ENCODE data around the gene SEM1. TPM values are rescaled to one million over a fixed set of nuclear protein-coding genes. Genes with fewer than 3 reads are reported as not detected.
"Not testable (repeated sequence)": the region's sequence is repeated elsewhere in the genome, so short reads cannot be mapped to it uniquely, and the experiment has no call there.

Gene SEM1
- total RNA-seq, 1 experiment from 2014 or later: 33.8 TPM

DNA sequence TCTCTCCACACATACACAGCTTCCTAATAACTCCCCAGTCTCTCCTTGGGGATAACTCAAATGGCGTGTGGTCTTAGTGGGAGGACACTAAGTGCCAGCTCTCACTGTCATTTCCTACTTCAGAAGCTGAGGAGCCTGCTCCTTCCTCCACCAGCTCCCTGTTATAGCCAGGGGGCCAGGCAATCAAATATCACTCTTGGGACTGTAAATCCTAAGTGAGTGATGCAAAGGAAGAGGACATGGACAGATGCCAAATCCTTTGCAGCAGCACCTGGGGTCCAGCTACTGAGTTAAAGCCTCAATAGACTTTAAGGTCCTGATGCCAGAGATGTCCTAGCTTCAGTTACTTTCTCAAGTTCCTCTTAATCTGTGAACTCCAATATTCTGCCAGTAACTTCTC is 34.1 kb downstream of the SEM1 start:
- Histone ChIP-seq H3K36me3 (no peaks in the 10 kb centered on the region), H3K9me3 (no peaks in the 10 kb centered on the region), H3K27me3 (no peaks in the 10 kb centered on the region), H3K4me3 (no peak overlapping the region)
- DNase-seq: no peak

DNA sequence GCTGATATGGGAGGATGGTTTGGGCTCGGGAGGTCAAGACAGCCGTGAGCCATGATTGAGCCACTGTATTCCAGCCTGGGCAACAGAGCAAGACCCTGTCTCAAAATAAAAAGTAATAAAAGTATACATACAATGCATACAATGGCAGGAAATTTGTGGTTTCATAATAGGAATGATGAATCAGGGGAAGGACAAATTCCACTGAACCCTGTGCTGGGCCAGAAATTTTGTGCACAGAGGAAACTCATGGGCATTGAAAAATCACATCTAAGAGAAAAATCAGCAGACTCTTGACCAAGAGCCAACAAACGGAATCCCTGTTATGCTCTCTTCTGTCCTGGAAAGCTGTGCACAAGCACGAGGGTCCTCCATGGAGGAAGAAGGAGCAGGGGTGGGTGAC is 35.1 kb downstream of the SEM1 start:
- DNase-seq: no peak
- Histone ChIP-seq H3K9me3 (no peaks in the 10 kb centered on the region), H3K27me3 (no peaks in the 10 kb centered on the region), H3K36me3 (no peaks in the 10 kb centered on the region), H3K4me3 (no peak overlapping the region)

DNA sequence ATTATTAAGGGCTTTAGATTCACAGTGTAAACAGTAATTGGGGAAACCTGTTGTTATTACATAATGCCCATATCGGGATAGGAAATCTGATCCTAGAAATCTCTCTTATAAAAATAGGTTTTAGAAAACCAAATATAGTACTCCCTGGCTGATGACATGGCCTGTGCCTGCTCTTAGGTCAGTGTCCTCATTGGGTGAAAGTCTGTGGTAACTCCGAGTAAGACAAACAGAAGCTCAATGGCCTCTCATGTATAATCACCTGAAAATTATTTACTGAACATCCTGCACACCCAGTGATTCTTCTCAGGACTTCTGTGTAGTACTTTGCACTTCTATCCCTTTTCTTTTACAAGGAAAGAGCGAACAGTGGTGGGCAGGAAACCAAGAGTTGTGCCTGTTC is 37.8 kb downstream of the SEM1 start:
- no peak for DNase-seq
- Histone ChIP-seq H3K4me3 (no peak overlapping the region), H3K27me3 (no peaks in the 10 kb centered on the region), H3K9me3 (no peaks in the 10 kb centered on the region), H3K36me3 (no peaks in the 10 kb centered on the region)

DNA sequence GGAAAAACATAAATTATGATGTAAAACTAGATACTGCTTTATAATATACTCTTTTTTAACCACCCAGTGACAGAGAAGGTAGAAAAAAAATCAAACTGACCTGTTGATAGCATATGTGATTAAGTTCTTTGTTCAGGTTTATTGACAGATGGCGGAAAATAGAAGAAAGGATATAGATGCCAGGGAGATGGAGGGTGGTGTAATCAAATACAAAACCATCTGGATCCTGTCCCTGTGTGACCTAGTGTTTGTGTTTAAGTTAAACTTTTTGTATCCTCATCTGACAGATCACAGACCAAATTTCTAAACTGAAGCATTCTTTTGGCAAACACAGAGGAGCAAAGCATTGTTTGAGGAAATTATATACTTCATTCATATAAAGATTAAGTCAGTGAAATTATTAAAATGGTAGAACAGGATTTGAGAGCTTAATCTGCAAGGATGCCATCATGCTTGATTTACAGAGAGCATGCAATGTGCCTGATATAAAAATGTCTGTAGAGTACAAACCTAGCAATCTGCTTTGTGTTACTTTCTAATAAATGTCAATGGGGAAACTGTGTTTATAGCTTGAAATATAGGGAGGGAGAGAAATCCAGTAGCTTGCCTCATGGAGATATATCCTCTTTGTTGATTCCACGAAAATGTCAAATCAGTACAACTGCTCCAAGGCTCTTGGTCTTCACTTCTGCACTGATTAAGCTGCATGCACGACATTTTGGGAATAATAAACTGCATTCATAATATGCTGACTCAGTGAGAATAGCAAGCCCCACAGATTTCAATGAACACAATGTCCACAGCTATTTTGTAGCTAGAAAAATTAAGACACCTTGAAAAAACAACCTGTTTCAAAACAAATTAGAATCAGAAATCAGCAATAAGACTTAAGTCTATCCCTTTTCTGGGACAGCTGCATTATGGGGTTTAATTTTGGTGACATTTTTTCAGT is 39.0 kb downstream of the SEM1 start:
- Histone ChIP-seq H3K27me3 (no peaks in the 10 kb centered on the region), H3K9me3 (no peaks in the 10 kb centered on the region)

DNA sequence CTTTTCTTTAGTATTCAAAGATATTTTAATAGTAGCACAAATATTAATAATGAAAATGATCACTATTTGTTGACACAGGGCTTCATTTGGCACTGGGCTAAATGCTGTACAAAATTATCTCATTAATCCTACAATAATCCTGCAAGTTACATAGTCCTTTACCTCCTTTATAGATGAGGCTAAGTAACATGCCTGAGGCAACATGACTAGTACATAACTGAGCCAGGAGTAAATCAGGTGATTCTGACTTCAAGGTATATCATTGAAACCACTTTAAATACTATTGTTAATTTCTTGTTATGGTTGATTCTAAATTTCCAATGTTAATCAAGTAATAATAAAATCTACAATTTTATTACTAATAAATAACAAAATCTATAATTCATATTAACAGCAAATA is 39.8 kb downstream of the SEM1 start:
- Histone ChIP-seq H3K27me3 (no peaks in the 10 kb centered on the region), H3K36me3 (no peaks in the 10 kb centered on the region), H3K4me3 (no peak overlapping the region), H3K9me3 (no peaks in the 10 kb centered on the region)
- DNase-seq: no peak

More for the DNA sequence above, 39.0 kb downstream of the SEM1 start:
- Histone ChIP-seq H3K36me3 (no peaks in the 10 kb centered on the region), H3K4me3 (no peak overlapping the region)
- DNase-seq: no peak

DNA sequence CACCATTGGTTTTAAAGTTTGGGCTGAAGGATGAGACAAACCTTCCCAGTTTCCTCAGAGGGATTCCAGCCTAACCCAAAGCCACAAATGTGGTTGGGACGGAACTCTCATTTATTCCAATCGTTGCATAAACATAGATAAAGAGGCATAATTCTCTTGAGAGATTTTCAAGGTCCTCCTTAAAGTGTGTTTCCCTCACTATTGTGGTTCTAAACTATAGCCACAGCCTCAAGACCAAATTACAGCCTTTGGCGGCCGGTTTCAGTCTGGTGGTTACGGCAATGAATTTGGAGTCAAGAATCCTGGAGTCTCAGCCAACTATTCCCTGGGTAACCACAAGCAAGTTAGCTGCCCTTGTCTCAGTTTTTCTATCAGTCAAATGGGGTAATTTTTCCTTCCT is 42.6 kb downstream of the SEM1 start:
- H3K27me3 ChIP-seq: no peaks in the 10 kb centered on the region
- no peak overlapping the region for H3K4me3 ChIP-seq
- H3K9me3 ChIP-seq: no peaks in the 10 kb centered on the region
- no peak for DNase-seq
- no peaks in the 10 kb centered on the region for H3K36me3 ChIP-seq

DNA sequence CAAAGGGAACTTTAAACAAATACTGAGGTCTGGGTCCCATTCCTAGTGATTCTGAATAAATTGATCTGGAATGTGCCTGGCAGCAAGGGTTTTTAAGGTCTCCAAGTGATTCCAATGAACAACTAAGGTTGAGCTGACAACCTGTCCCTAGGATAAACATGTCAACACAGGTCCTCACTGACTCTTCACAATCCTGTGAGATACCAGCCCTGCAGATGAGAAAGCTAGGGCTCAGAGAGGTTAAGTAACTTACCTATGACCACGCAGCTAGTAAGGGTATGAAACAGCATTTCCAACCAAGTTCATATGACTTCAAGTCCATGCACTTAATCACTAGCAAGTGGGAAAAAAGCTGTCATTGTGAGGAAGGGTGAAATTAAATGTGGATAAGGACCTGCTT is 44.0 kb downstream of the SEM1 start:
- Histone ChIP-seq H3K27me3 (no peaks in the 10 kb centered on the region), H3K36me3 (no peaks in the 10 kb centered on the region), H3K4me3 (no peak overlapping the region), H3K9me3 (no peaks in the 10 kb centered on the region)
- no peak for DNase-seq

DNA sequence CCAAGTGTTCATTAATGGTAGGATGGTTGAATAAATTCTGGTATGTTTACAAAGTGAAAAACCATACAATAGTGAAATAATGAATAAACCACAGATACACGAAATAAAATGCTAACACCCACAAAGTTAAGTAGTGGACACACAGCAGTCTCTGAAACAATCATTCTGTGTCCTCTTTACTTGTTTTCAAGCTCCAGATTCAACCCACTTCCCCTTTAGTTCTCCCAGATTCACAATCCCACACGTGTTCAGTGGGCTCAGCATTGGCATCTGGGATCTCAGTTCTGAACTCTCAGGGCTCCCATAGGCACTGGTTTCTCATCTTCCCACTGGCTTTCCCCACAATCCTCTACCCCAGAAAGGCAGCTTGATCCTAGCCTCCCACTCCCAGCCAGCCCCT is 44.9 kb downstream of the SEM1 start:
- no peaks in the 10 kb centered on the region for H3K27me3 ChIP-seq
- DNase-seq: no peak
- no peaks in the 10 kb centered on the region for H3K36me3 ChIP-seq
- no peaks in the 10 kb centered on the region for H3K9me3 ChIP-seq
- no peak overlapping the region for H3K4me3 ChIP-seq

DNA sequence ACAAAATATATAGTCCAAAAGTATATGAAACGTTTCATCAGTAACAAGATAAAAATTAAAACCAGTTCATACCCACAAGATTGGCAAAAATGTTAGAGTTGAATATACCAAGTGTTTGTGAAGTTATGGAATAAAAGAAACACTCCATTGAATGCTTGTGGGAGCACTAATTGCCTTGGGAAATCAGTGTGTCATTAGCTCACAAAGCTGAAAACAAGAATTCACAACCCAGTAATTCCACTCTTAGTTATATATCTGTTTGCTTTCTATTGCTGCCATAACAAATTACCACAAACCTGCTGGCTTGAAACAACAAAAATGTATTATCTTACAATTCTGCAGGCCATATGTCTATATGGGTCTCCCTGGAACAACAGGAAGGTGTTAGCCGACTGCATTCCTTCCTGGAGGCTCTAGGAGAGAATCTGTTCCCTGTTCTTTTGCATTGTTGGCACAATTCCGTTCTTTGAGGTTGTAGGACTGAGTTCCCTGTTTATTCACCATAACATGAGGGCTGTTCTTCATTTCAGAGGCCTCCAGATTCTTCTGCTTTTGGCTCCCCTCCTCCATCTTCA is 45.7 kb downstream of the SEM1 start:
- Histone ChIP-seq H3K9me3 (no peaks in the 10 kb centered on the region), H3K27me3 (no peaks in the 10 kb centered on the region)
- DNase-seq: no peak

DNA sequence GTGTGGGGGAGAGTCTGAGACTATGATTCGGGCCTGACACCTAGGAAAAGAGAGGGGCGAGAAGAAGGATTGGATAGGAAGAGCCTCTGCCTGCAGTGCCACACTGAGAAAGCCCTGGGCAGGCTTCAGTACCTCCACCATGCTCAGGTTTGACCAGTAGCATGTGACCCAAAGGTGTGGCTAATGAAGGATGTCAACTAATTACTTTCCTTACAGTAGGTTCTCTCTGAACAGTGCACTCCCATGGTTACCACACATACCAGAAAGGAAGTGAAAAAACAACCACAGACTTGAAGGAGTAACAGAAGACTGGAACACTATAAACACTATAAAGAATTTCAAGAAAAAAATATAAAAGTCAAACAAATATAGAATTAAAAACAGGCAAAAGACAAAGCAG is 46.2 kb downstream of the SEM1 start:
- Histone ChIP-seq H3K27me3 (no peaks in the 10 kb centered on the region), H3K36me3 (no peaks in the 10 kb centered on the region), H3K9me3 (no peaks in the 10 kb centered on the region), H3K4me3 (no peak overlapping the region)
- DNase-seq: no peak

More for the DNA sequence above, 45.7 kb downstream of the SEM1 start:
- Histone ChIP-seq H3K4me3 (no peak overlapping the region), H3K36me3 (no peaks in the 10 kb centered on the region)

DNA sequence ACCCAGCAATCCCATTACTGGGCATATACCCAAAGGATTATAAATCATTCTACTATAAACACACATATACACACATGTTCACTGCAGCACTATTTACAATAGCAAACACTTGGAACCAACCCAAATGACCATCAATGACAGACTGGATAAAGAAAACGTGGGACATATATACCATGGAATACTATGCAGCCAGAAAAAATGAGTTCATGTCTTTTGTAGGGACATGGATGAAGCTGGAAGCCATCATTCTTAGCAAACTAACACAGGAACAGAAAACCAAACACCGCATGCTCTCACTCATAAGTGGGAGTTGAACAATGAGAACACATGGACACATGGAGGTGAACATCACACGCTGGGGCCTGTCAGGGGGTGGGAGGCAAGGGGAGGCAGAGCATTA is 47.5 kb downstream of the SEM1 start:
- H3K27me3 ChIP-seq, DNase-seq, H3K4me3 ChIP-seq, H3K36me3 ChIP-seq, H3K9me3 ChIP-seq: not testable (repeated sequence)

DNA sequence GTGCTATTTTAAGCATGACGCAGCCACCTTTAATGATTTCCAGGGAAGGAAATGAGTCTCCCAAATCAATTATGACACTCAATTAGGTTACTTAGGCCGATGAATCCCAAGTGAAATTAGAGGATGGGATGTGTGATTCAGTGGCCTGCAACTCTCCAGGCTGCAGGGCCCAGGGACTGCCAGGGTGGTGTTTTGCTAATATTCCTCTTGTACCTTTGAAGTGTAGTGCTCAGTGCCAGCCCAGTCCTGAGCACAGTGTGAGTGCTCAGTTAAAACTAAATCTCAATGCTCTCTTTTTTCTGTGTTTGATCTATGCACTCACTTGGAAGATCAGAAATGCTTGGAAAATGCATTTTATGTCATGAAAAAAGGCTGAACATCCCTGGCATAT is 51.6 kb downstream of the SEM1 start:
- Histone ChIP-seq H3K27me3 (no peaks in the 10 kb centered on the region), H3K36me3 (no peaks in the 10 kb centered on the region), H3K4me3 (no peak overlapping the region), H3K9me3 (no peaks in the 10 kb centered on the region)
- DNase-seq: no peak

DNA sequence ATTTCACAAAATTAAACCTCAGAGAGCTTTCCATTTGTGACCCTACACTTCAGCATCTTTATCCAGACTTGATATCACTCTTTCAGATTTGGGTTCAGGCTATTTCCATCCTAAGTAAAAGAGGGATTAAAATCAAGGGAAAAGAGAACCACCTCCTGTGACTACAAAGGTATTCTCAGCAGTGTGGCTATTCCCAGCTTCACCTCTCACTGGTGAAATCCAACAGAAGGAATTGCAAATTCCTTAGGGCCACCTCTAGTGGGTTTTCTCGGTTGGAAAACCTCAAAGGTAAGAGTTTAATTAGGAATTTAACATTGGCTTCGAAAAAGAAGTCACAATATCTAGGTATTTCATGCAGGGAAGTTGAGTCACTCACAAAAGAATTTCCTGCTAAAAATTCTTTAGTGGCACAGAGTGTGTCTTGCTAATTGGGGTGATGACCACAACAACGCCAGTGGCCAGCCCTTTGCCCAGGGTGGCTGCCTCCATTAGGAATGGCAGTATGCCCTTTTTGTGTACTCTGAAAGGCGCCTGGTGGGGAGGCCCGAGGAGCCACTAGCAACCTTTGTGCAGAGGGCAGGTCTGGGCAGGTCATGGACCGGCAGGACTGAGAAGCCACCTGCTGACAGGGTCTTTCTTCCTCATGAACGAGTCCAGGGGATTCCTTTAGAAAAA is 52.2 kb downstream of the SEM1 start:
- Histone ChIP-seq H3K4me3 (no peak overlapping the region), H3K36me3 (no peaks in the 10 kb centered on the region), H3K9me3 (no peaks in the 10 kb centered on the region), H3K27me3 (no peaks in the 10 kb centered on the region)
- no peak for DNase-seq

DNA sequence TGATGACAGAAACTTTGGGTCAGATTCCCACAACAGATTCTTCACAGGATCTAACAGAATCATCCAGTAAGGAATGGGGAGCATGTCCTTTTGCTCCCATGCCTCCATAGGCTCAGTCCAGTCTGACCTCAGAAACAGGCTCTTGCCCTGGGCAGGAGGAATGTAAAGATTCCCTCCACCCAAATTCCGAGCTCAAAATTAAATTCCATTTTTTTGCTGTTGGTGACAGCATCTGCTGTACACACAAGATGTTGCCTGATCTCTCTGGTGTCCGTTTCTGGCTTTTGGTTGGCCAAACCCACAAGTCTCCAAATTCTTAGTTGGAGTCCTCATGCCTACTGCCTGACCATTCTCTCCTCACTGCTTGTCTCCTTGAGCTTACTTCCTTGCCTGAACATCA is 53.7 kb downstream of the SEM1 start:
- no peaks in the 10 kb centered on the region for H3K9me3 ChIP-seq
- H3K36me3 ChIP-seq: no peaks in the 10 kb centered on the region
- DNase-seq: no peak
- no peak overlapping the region for H3K4me3 ChIP-seq
- H3K27me3 ChIP-seq: no peaks in the 10 kb centered on the region

DNA sequence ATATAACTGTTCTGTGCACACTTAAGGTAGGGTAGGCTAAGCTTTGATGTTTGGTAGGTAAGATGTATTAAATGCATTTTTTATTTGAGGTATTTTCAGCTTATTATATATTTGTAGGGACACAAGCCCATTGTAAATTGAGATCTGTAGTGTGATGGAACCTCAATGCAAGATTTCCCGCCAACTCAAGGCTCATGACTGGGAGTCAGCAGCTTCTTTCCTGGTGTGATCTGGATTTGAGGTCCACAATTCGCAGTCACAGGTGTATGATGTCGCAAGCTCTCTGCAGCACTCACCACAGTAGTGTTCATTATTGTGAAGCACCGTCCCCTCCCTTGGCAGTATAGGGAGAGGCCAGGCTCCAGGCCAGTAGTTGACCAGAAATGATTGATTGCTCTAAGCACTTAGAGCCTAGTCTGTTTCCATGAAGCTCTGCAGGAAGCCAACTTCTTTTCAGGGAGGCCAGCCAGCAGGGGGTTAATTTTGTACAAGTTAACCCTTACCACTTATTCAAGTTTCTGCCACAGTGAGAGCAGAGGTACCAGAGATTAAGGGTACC is 54.9 kb downstream of the SEM1 start:
- H3K9me3 ChIP-seq: no peaks in the 10 kb centered on the region
- H3K27me3 ChIP-seq: no peaks in the 10 kb centered on the region
- DNase-seq: no peak
- H3K36me3 ChIP-seq: no peaks in the 10 kb centered on the region
- no peak overlapping the region for H3K4me3 ChIP-seq

DNA sequence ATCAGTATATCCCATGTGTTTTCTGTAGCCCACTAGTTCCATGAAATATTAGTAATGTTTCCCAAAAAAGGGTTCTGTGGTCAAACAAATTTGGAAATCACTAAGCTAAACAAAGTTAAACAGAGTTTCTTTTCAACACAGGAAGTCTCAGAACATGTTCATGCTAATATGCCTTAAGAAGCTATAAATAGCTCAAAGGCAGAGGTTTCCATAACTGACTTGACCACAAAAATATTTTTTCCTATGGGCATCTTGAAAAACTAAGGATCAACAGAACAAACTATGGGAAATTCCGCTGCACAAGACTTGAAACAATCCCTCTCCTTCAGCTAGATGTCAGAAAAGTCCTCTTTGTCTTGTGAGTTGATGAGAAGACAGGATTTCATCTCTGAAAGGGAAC is 59.7 kb downstream of the SEM1 start:
- H3K4me3 ChIP-seq: no peak overlapping the region
- H3K36me3 ChIP-seq: no peaks in the 10 kb centered on the region
- H3K27me3 ChIP-seq: no peaks in the 10 kb centered on the region
- no peaks in the 10 kb centered on the region for H3K9me3 ChIP-seq
- no peak for DNase-seq

DNA sequence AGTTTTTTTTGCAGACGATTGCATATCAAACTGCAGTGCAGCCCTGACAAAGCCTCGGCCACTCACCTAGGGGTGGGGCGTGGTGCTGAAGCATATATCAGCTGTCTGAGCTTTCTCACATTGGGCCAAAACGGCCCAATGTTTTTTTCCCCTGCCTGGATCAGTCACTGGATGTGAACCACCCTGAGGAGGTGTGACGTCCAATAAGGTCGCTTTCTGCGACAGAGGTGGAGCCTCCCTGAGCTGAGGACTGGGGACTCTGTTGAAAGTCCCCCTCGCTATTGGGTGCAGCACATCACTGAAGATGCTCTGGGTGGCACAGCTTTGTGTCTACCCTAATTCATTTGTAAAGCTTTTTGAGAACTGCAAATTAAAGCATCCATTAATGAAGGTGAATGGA is 60.9 kb downstream of the SEM1 start:
- no peaks in the 10 kb centered on the region for H3K27me3 ChIP-seq
- H3K4me3 ChIP-seq: no peak overlapping the region
- no peaks in the 10 kb centered on the region for H3K9me3 ChIP-seq
- DNase-seq: no peak
- H3K36me3 ChIP-seq: no peaks in the 10 kb centered on the region
